Natural killer cell (primary cell): ENCODE results near the gene ASIP. TPM values are rescaled to one million over a fixed set of nuclear protein-coding genes. Genes with fewer than 3 reads are reported as not detected.

Source experiments
- ATAC-seq, 3 donors: fragments of 150-1000 bp in 2 of 3; fragments of 200-7000 bp in 1 of 3; cut with Tn5 transposase; 1 replicate in 1 of 3; 2 replicates in 2 of 3; pipeline ENCODE4 v1.10.0; 2021; ENCODE audit warnings: mild to moderate bottlenecking in 2 of 3, moderate library complexity in 2 of 3
- DNase-seq, 2 donors: peaks; one replicate each; pipeline versions ENCODE4 v3.0.0 to v3.0.0-alpha.2; 2013 to 2021; ENCODE audit warnings: mixed read lengths in 1 of 2
- H3K27ac ChIP-seq: one replicate; pipeline ENCODE4 v1.5.1; 2013; ENCODE audit warnings: mild to moderate bottlenecking, low read length
- H3K27me3 ChIP-seq: one replicate; pipeline ENCODE4 v1.6.1; 2013; ENCODE audit warnings: low read length; ENCODE audit not compliant: control insufficient read depth, insufficient read depth
- H3K36me3 ChIP-seq: one replicate; pipeline ENCODE4 v1.6.1; 2013; ENCODE audit warnings: low read length; ENCODE audit not compliant: control insufficient read depth, insufficient read depth
- H3K4me1 ChIP-seq: one replicate; pipeline ENCODE4 v1.6.1; 2013; ENCODE audit warnings: low read length; ENCODE audit not compliant: control insufficient read depth, insufficient read depth
- H3K4me3 ChIP-seq: one replicate; pipeline ENCODE4 v1.5.1; 2013; ENCODE audit warnings: low read length
- H3K9me3 ChIP-seq: one replicate; pipeline ENCODE4 v1.6.1; 2013; ENCODE audit warnings: low read length; ENCODE audit not compliant: control insufficient read depth, insufficient read depth
- H3K27ac Mint-ChIP-seq, 2 donors: one replicate each; pipeline ENCODE4 v1.8.0; 2022; ENCODE audit warnings: mild to moderate bottlenecking in 2 of 2, mixed read lengths in 2 of 2, moderate library complexity in 1 of 2
- H3K27me3 Mint-ChIP-seq, 2 donors: one replicate each; pipeline ENCODE4 v1.8.0; 2022; ENCODE audit warnings: low read depth in 2 of 2, mixed read lengths in 2 of 2
- H3K36me3 Mint-ChIP-seq: one replicate; pipeline ENCODE4 v1.8.0; 2022; ENCODE audit warnings: mixed read lengths
- H3K4me1 Mint-ChIP-seq, 2 donors: one replicate each; pipeline ENCODE4 v1.8.0; 2022; ENCODE audit warnings: mixed read lengths in 2 of 2
- H3K4me3 Mint-ChIP-seq: one replicate; pipeline ENCODE4 v1.8.0; 2022; ENCODE audit warnings: mild to moderate bottlenecking, moderate library complexity, mixed read lengths
- H3K9me3 Mint-ChIP-seq, 2 donors: one replicate each; pipeline ENCODE4 v1.8.0; 2022; ENCODE audit warnings: mixed read lengths in 2 of 2
- WGBS: methylation state at CpG from one replicate; pipeline ENCODE4 v1.1.7; 2013; ENCODE audit warnings: missing lambda C conversion rate; ENCODE audit not compliant: insufficient coverage; 5-methylcytosine and 5-hydroxymethylcytosine counted together
- intact Hi-C: fragments of 100-400 bp; cut with micrococcal nuclease; formaldehyde crosslinking; loops from one replicate; pipeline ENCODE4 v1.14.2; 2022
- total RNA-seq, 4 donors: library from RNA; stranded (reverse); fragments of 120-200 nt in 1 of 4; gene quantifications; one replicate each; pipeline versions ENCODE4 v1.2.3 to v1.2.4, GENCODE V29; 2013 to 2022
- TF ChIP-seq, protein P1 (sequence below): fragments of 200-600 bp; IDR thresholded peaks from one replicate; pipeline ENCODE4 v1.8.0; 2022; ENCODE audit warnings: antibody characterized with exemption

The ASIP gene
- total RNA-seq, 3 donors from 2014 or later (not counting 1 experiment from before 2014, with no cell fraction given) = not detected

DNA sequence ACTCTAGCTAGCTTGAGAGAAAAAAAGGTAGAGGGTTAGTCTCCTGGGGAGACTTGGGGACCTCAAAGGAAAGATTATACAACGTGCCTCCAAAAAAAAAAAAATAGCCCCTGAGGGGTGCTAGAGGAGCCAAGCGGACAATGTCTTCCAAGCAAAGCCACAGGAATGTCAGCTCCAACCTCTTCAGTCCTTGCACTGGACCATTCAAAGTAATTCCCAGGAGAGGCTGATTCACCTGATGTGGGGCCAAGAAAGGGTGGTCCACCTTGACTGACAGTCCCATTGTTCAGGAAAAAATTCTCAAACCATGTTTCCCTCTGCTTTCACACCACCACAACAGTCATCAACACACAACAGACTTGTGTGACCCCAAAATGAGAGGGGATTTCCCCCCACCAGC, 30.7 kb downstream of the ASIP start:
- Mint-ChIP-seq H3K4me1 (peaks cover 0 to 10% of the 10 kb centered on the region in 2 donors), H3K27me3 (peaks cover 0 to 10% of the 10 kb centered on the region in 2 donors), H3K9me3 (no peaks in the 10 kb centered on the region), H3K36me3 (no peaks in the 10 kb centered on the region), H3K27ac (no peak overlapping the region), H3K4me3 (no peak overlapping the region)
- 93% methylated on average over 2 of the region's 2 CpGs for WGBS
- intact Hi-C loops = no loop called here
- ATAC-seq (no peak), DNase-seq (no peak)
- Histone ChIP-seq H3K27me3 (peaks cover 6% of the 10 kb centered on the region), H3K4me3 (no peak overlapping the region), H3K4me1 (peaks cover 12% of the 10 kb centered on the region), H3K9me3 (no peaks in the 10 kb centered on the region), H3K36me3 (no peaks in the 10 kb centered on the region), H3K27ac (no peak overlapping the region)
- TF ChIP-seq, protein P1, sequence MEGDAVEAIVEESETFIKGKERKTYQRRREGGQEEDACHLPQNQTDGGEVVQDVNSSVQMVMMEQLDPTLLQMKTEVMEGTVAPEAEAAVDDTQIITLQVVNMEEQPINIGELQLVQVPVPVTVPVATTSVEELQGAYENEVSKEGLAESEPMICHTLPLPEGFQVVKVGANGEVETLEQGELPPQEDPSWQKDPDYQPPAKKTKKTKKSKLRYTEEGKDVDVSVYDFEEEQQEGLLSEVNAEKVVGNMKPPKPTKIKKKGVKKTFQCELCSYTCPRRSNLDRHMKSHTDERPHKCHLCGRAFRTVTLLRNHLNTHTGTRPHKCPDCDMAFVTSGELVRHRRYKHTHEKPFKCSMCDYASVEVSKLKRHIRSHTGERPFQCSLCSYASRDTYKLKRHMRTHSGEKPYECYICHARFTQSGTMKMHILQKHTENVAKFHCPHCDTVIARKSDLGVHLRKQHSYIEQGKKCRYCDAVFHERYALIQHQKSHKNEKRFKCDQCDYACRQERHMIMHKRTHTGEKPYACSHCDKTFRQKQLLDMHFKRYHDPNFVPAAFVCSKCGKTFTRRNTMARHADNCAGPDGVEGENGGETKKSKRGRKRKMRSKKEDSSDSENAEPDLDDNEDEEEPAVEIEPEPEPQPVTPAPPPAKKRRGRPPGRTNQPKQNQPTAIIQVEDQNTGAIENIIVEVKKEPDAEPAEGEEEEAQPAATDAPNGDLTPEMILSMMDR = no peak

DNA sequence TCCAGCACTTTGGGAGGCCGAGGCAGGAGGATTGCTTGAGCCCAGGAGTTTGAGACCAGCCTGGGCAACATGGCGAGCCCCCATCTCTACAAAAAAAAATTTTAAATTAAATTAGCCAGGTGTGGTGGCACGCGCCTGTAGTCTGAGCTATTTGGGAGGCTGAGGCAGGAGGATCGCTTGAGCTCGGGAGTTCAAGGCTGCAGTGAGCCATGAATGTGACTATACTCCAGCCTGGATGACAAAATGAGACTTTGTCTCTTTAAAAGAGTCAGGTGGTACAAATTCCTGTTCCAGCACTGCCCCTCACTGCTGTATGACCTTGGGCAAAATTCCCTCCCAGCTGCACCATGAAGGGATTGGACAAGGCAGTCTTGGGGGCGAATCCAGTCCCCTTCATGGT, 33.5 kb downstream of the ASIP start:
- TF ChIP-seq, protein P1 = no peak
- intact Hi-C loops = no loop called here
- no peak overlapping the region for H3K4me3 Mint-ChIP-seq
- H3K9me3 Mint-ChIP-seq = no peaks in the 10 kb centered on the region
- ATAC-seq (no peak), DNase-seq (no peak)
- 98% methylated on average over 6 of the region's 7 CpGs for WGBS
- Histone ChIP-seq H3K27ac (no peak overlapping the region), H3K36me3 (no peaks in the 10 kb centered on the region), H3K9me3 (no peaks in the 10 kb centered on the region), H3K4me1 (no peaks in the 10 kb centered on the region), H3K27me3 (no peaks in the 10 kb centered on the region), H3K4me3 (no peak overlapping the region)
- H3K4me1 Mint-ChIP-seq = no peaks in the 10 kb centered on the region
- no peaks in the 10 kb centered on the region for H3K36me3 Mint-ChIP-seq
- H3K27ac Mint-ChIP-seq = no peak overlapping the region
- no peaks in the 10 kb centered on the region for H3K27me3 Mint-ChIP-seq

DNA sequence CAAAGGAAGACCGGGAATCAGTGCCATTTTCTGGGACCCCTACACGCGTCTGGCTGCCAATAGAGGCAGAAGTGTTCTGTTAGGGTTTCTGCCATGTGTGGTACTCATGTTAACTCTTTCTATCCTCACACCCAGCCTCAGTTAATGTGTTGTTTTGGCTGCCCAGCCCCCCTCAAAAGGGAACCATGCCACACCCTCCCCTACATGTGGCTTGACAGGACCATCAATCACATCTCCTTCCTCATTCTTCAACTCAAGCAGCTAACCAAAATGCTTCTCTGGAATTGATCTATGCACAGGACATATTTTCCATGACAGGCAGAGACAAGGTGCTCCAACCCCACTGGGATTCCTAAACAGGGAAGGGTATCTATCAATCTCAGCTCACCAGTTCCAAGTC, 40.0 kb downstream of the ASIP start:
- no peaks in the 10 kb centered on the region for H3K4me1 Mint-ChIP-seq
- no peaks in the 10 kb centered on the region for H3K4me1 ChIP-seq
- H3K27me3 Mint-ChIP-seq = no peaks in the 10 kb centered on the region
- no peaks in the 10 kb centered on the region for H3K9me3 Mint-ChIP-seq
- intact Hi-C loops = no loop called here
- H3K4me3 ChIP-seq = no peak overlapping the region
- H3K27me3 ChIP-seq = no peaks in the 10 kb centered on the region
- 89% methylated on average over 3 of the region's 3 CpGs for WGBS
- H3K9me3 ChIP-seq = no peaks in the 10 kb centered on the region
- no peak overlapping the region for H3K27ac Mint-ChIP-seq
- peaks cover 8% of the 10 kb centered on the region for H3K36me3 ChIP-seq
- H3K27ac ChIP-seq = no peak overlapping the region
- DNase-seq (no peak), ATAC-seq (no peak)
- no peaks in the 10 kb centered on the region for H3K36me3 Mint-ChIP-seq
- TF ChIP-seq, protein P1 = no peak
- no peak overlapping the region for H3K4me3 Mint-ChIP-seq

DNA sequence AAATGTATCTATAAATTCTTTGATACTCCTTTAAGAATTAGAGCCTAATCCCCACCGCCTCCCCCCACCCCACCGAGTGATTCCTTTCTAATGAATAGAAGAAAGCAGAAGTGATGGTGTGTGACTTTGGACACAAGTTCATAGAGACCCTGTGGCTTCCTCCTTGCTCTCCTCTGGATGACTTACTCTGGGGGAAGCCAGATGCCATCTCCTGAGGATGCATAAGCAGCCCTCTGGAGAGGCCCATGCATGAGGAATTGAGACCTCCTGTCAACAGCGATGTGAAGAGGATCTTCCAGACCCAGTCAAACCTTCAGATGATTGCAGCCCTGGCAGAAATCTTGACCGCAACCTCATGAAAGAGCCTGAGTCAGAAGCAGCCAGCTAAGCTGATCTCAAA, 40.8 kb downstream of the ASIP start:
- Histone ChIP-seq H3K27me3 (no peaks in the 10 kb centered on the region), H3K9me3 (no peaks in the 10 kb centered on the region), H3K4me3 (no peak overlapping the region), H3K4me1 (no peaks in the 10 kb centered on the region), H3K36me3 (peaks cover 9% of the 10 kb centered on the region), H3K27ac (no peak overlapping the region)
- WGBS = 80% methylated on average over 3 of the region's 4 CpGs
- intact Hi-C loops = no loop called here
- Mint-ChIP-seq H3K4me1 (no peaks in the 10 kb centered on the region), H3K27me3 (no peaks in the 10 kb centered on the region), H3K9me3 (no peaks in the 10 kb centered on the region), H3K27ac (no peak overlapping the region), H3K36me3 (no peaks in the 10 kb centered on the region), H3K4me3 (no peak overlapping the region)
- TF ChIP-seq, protein P1 = no peak
- ATAC-seq = no peak
- no peak for DNase-seq
